Left forelimb (tissue), 1 donor: ENCODE measurements around the gene DENND1A.

Experiments used
- DNase-seq: peaks from one replicate; pipeline ENCODE4 v3.0.0-alpha.2; 2018; ENCODE audit warnings: low spot score

The DENND1A gene

GRCh38 chr9:123485216-123485615, 444.7 kb downstream of the DENND1A start:
- DNase-seq, result no peak

- no peak for DNase-seq
Observed at GRCh38 chr9:123484130-123484529, 445.8 kb downstream of the DENND1A start.

- no peak for DNase-seq
Observed at GRCh38 chr9:123483191-123483803, 446.6 kb downstream of the DENND1A start.

GRCh38 chr9:123482295-123482968, 447.5 kb downstream of the DENND1A start:
- no peak for DNase-seq

DNA sequence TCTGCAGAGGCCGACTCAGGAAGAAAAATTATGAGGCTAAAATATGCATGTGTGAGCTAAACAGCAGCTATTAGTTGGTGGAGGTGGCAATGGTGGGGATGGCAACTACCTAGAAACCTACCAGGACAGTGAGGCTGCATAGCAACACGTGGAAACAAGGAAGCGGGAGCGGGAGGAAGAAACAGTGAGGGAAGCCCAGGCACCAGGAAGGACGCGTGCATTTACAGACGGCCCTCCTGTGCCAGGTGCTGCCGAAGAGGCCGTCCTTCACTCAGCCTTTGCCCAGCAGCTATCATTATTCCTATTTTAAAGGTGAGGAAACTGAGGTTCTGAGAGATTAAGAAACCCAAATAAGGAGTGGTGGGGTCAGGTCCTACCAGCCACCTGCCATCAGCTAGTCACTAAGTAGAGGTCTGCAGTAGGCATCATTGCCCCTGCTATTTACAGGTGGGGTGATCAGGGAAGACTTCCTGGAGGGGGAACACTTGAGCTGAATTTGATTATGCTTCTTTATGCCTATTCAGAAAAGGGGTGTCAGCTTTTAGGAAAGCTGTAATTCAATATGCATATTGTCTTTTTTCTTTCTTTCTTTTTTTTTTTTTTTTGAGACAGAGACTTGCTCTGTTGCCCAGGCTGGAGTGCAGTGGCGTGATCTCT, 448.6 kb downstream of the DENND1A start:
- no peak for DNase-seq

DNA sequence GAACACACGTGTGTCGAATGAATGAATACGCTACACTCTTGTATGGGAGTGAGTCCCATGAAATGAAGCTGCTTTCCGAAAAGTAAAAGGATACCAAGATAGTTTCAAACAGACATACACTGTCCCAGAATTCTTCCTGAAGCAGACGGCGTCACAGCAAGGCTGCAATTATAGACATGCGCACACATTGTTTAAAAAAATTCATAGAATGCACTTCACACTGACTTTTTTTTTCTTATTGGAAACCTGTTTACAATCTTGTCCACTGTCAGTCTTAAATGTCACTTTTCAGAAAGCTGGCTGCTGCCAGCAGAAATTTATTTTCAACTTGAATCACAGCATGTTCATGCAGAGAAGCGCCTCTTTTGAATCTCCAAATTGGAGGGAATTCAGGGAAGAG, 449.1 kb downstream of the DENND1A start:
- DNase-seq, result no peak

GRCh38 chr9:123480096-123480495, 449.8 kb downstream of the DENND1A start:
- DNase-seq, result no peak

DNA sequence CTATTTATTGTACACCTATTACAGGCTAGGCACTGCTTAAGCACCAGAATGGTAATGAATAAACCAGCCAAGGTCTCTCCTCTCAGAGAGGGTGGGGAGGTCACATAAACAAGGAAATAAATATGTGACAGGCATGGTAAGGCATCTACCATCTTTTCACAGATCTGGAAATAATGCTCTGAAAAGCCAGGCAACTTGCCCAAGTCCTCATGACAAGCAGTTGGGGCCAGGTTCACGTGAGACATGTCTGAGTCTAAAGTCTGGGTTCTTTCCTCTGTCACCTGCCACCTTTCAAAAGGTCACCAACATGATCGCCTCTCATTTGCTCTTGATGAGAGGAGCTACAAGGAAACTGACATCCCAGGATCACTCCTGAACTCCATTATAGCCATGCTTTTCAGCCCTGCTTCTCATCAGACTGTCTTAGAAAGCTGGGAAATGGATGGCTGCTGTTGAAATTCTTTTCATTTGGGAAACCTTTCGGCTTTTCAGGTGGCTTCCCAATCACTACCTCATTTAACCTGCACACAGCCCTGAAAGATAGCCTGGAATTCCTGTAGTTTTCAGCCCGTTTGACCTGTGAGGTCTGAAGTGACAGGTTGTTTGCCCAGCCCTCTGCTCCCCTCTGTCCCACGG, 450.8 kb downstream of the DENND1A start:
- no peak for DNase-seq

- no peak for DNase-seq
Observed at GRCh38 chr9:123478160-123478559, 451.8 kb downstream of the DENND1A start.

GRCh38 chr9:123475407-123475806, 454.5 kb downstream of the DENND1A start:
- no peak for DNase-seq

DNA sequence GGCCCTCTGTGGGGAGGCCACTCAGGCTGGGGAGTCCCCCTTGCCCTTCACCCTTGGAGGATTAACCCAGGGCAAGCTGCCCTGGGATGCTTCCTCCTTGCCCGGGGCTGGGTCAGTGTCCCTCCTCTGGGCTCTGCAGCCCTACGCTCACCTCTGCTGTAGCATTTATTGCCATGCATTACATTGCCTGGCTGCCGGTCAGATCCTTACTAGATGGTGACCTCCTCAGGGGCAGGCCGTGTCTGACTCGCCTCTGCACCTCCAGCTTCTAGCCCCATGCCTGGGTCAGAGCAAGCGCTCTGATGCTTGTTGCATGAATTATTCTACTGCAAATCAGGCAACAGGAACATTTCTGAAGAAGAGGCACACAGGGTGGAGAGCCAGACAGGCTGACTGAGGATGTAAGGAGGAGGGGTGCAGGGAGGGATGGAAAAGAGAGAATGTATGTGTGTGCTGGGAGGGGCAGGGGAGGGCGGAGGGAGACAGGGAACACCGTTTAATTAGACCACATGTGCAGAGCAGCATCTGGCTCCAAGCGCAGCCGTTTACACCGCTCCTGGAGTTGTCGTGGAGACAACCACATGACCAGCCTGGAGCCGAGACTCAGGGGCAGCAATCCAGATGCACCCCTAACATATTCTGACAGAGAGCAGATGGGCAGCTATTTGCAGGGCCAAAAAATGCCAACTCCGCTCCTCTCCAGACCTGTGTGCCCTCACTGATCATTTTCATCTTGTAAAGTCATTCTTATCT, 456.9 kb downstream of the DENND1A start:
- DNase-seq, result no peak

DNA sequence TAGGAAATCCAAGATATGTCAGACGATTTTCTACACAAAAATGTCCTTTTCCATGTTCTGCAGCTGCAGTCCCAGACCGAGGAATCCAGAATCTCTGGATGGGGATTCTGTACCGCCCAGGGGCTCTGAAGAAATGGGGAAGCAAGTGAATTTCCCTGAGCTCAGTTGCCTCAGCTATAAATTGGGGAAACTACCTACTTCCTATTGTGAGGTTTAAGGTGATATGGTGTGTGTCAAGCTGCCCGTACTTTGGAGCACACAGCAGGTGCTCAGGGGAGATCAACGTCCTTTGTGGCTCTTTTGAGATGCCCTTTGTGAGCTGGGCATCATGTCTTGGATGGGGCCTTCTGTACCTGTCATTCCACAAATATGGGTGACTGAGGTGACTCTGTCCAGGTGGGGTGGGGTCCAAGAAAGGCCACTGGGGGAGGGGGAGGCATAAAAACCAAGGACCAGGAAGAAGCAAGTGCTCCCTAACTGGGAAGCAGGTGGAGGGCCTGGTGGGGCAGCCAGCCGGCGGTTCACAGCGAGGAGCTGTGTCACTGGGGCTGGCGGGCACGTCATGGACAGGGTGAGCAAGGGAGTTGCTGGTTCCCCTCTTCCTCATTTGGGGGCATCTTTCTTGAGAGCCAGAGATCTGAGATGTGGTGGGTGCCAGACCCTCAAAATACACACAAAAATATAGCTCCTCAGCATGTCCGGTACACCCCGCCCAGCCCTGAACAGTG, 457.9 kb downstream of the DENND1A start:
- DNase-seq, result no peak

DNA sequence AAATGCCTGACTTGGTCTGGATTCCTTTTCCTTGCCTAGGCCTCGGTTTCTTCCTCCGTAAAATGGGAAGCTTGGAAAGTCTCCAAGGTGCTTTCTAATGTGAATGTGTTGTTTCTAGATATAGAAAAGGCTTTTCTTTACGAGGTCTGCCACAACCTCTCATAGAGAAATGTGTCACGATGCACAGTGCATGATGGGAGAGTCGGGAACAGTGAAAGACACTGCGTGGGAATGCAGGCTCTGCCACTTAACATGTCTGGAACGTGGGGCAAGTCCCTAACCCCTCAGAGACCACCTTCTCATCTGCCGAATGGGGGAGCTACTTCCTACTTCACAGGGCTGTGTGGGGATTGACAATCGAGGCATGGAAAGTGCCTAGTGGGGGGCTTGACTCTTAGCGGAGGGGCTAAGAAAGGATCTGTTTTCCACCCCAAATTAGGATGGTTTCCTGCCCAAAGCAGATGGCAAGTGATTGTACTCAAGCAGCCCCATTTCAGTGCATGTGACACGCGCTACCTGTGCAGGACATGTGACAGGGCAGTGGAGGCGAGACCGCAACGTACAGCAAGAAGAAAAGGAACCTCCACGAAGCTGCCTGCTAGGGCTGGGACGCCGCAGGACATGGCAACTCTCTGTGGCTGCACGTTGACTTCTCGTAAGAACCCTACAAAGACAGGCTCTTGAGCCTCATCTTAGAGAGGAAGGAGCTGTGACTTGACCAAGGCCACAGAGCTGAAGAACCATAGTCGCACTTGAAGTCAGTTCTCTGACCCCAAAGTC, 458.7 kb downstream of the DENND1A start:
- DNase-seq, result no peak

DNA sequence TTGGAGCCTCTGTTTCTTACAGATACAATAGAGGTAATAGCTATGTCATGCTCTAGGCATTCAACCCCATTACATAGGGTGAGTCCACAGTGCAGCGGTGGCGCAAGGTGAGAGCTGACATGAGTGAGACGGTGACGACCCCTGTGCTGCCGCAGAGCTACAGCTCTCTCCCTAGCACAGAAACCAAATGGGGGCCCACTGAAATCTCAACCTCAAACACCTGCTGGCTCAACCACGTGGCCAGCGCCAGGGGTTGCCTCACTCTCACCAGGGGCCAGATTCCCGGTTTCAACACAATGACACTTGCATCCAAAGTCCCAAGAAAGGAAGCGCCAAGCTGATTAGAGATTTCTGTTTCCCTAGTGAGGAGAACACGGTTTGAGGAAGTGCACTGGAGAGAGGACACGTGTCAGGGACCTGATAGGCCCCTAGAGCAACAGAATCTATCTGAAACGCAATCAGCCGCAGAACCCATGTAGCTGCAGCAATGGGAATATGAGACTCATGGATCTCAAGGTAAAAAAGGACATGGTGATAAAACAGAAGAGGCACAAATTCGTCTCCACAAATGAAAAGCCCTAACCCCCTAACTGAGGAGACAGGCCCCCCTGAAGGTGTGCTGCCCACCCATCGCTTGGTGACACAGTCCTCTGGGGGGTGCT, 459.7 kb downstream of the DENND1A start:
- DNase-seq, result no peak

- DNase-seq, result no peak
Observed at GRCh38 chr9:123469282-123469681, 460.6 kb downstream of the DENND1A start.

DNA sequence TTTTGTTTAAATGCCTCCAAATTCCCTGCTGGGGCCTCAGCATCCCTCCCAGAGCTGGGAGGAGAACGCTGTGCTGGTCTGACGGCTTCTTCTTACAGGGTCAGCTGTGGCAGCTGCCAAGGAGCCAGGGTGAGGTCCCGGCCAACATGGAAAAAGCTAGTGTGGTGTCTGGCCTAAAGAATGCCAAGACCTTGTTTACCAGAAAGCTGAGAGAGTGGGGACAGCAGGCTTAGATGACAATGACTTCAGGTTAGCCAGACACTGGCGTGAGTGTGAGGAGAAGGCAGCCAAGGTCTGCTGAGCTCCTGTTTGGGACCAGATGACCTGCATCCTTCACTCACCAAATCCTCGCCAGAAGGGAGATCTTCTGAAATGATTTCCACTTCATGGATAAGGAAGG, 461.4 kb downstream of the DENND1A start:
- no peak for DNase-seq

DNA sequence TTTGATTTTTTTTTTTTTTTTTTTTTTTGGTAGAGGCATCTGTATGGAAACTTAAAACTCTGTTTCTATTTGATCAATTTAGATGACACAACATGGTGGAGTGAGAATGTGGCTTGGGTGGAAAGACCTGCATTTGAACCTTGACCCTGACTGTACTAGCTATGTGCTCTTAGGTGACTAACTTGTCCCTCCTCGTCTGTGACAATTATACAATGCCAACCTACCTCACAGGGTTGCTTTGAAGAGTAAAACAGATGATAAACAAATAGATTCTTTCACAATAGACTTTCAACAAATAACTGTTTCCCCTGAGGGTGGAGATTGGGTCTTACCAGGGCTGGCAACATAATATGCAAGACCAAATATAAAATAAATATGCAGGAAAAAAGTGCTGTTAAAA, 464.6 kb downstream of the DENND1A start:
- DNase-seq, result no peak

GRCh38 chr9:123460091-123460490, 469.8 kb downstream of the DENND1A start:
- DNase-seq, result no peak

GRCh38 chr9:123457583-123457982, 472.3 kb downstream of the DENND1A start:
- peak; percentile 79 for DNase-seq

DNA sequence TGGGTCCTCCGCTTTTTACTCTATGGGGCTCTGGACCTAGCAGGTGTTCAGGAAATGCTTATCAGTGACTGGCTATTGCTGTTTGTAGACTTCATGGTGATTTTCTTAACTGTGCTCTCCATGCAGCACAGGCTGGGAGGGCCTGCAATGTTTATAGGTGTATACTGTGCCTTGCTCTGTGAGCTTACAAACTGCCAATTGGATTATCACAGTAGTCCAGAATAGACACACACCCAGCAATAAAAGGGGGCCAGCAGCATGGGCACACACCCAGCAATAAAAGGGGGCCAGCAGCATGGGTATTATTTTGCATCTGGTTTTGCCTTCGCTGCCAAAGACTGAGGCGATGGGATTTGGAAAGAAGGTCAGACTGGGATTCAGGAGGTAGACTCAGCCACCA, 473.9 kb downstream of the DENND1A start:
- no peak for DNase-seq
